ENCODE measurements around the gene RBM42. TPM values are rescaled to one million over a fixed set of nuclear protein-coding genes. Genes with fewer than 3 reads are reported as not detected.
"Not testable (repeated sequence)": the region's sequence is repeated elsewhere in the genome, so short reads cannot be mapped to it uniquely, and the experiment has no call there.

The RBM42 gene
- total RNA-seq = 100 to 1,000 TPM; 136 to 153 (median 139) TPM

GRCh38 chr19:35628565-35629331 lies at the start of gene RBM42:
RBM42 (plus strand) TSS chr19:35629036; CDS start chr19:35629154, 118 bp downstream.
- no peaks in the 10 kb centered on the region for H3K27me3 Mint-ChIP-seq (ENCODE audit: low read depth)
- peaks cover 15% of the 10 kb centered on the region for H3K4me1 Mint-ChIP-seq (ENCODE audit: low read depth)
- DNase-seq = peak; percentile 97
- H3K36me3 Mint-ChIP-seq (ENCODE audit: insufficient read depth) = peaks cover 17% of the 10 kb centered on the region
- H3K9me3 Mint-ChIP-seq = no peaks in the 10 kb centered on the region
- H3K4me3 Mint-ChIP-seq = peak within 1 kb of the TSS; percentile 100
- ATAC-seq = peak; percentile 100

DNA sequence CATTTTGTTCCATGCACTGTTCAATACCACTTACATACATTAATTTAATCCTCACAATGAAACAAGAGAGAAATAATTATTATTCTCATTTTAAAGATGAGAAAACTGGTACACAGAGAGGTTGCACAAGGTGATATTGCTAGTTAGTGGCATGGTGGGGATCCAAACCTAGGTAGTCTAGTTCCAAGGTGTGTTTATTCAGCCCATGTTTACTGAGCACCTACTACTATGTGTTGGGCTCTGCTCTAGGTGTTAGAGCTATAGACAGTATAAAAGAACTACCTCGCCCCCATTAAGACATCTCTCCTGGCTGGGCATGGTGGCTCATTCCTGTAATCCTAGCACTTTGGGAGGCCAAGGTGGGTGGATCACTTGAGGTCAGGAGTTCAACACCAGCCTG lies 46.1 kb upstream of the RBM42 start:
- DNase-seq (no peak), ATAC-seq (no peak)
- H3K4me3 Mint-ChIP-seq = no peak overlapping the region
- no peaks in the 10 kb centered on the region for H3K36me3 Mint-ChIP-seq (ENCODE audit: insufficient read depth)
- H3K9me3 Mint-ChIP-seq = no peaks in the 10 kb centered on the region
- H3K27me3 Mint-ChIP-seq (ENCODE audit: low read depth) = peaks cover 18% of the 10 kb centered on the region
- no peaks in the 10 kb centered on the region for H3K4me1 Mint-ChIP-seq (ENCODE audit: low read depth)

- DNase-seq (no peak), ATAC-seq (peak; percentile 57 to 67)
- Mint-ChIP-seq H3K4me1 (ENCODE audit: low read depth) (no peaks in the 10 kb centered on the region), H3K27me3 (ENCODE audit: low read depth) (peaks cover 13% of the 10 kb centered on the region), H3K9me3 (no peaks in the 10 kb centered on the region), H3K36me3 (ENCODE audit: insufficient read depth) (no peaks in the 10 kb centered on the region), H3K4me3 (no peak within 1 kb of the TSS)
Measured at GRCh38 chr19:35585848-35586247, 43.0 kb upstream of the RBM42 start, which contains the start of gene PMIS2. PMIS2 (plus strand) TSS chr19:35586173; CDS start chr19:35586260, 87 bp downstream.

DNA sequence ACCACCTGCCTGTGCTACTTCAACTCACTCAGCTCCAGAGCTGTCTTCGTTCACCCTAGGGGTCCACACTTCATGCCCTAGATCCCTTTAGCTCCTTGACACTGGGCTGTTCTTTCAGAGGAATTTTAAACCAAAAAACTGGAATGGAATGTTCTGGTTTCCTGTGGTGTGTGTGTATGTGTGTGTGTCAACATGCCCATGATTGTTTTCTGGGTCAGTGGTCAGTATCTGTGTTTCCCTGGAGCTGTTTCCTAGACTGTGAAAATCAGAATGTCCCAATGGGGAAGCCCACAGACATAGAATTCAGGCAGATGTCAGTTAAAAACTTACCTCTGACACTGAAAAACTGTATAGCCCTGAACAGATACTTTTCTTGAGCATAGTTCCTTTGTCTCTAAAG lies 41.5 kb upstream of the RBM42 start:
- Mint-ChIP-seq H3K4me3 (no peak overlapping the region), H3K9me3 (no peaks in the 10 kb centered on the region), H3K36me3 (ENCODE audit: insufficient read depth) (no peaks in the 10 kb centered on the region), H3K4me1 (ENCODE audit: low read depth) (no peaks in the 10 kb centered on the region), H3K27me3 (ENCODE audit: low read depth) (peaks cover 13% of the 10 kb centered on the region)
- ATAC-seq = no peak
- no peak for DNase-seq

DNA sequence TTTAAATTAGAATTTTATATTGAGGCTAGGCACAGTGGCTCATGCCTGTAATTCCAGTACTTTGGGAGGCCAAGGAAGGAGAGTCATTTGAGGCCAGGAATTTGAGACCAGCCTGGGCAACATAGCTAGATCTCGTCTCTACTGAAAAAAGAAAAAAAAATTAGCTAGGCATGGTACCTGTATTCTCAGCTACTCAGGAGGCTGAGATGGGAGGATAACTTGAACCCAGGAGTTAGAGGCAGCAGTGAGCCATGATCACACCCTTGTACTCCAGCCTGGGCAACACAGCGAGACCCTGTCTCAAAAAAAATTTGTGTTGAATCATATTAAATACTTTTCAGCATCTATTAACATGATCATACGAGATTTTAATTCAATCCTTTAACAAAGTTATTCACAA lies 38.0 kb upstream of the RBM42 start:
- H3K9me3 Mint-ChIP-seq = no peaks in the 10 kb centered on the region
- ATAC-seq (no peak), DNase-seq (no peak)
- H3K36me3 Mint-ChIP-seq (ENCODE audit: insufficient read depth) = no peaks in the 10 kb centered on the region
- no peak overlapping the region for H3K4me3 Mint-ChIP-seq
- H3K27me3 Mint-ChIP-seq (ENCODE audit: low read depth) = peaks cover 7% of the 10 kb centered on the region
- no peaks in the 10 kb centered on the region for H3K4me1 Mint-ChIP-seq (ENCODE audit: low read depth)

GRCh38 chr19:35592226-35592625 lies 36.6 kb upstream of the RBM42 start:
- no peak overlapping the region for H3K4me3 Mint-ChIP-seq
- no peaks in the 10 kb centered on the region for H3K9me3 Mint-ChIP-seq
- peaks cover 2% of the 10 kb centered on the region for H3K27me3 Mint-ChIP-seq (ENCODE audit: low read depth)
- DNase-seq (no peak), ATAC-seq (no peak)
- H3K4me1 Mint-ChIP-seq (ENCODE audit: low read depth) = peaks cover 3% of the 10 kb centered on the region
- no peaks in the 10 kb centered on the region for H3K36me3 Mint-ChIP-seq (ENCODE audit: insufficient read depth)

GRCh38 chr19:35595026-35595425 lies 33.8 kb upstream of the RBM42 start:
- H3K4me1 Mint-ChIP-seq (ENCODE audit: low read depth); H3K27me3 Mint-ChIP-seq (ENCODE audit: low read depth); ATAC-seq: not testable (repeated sequence)

DNA sequence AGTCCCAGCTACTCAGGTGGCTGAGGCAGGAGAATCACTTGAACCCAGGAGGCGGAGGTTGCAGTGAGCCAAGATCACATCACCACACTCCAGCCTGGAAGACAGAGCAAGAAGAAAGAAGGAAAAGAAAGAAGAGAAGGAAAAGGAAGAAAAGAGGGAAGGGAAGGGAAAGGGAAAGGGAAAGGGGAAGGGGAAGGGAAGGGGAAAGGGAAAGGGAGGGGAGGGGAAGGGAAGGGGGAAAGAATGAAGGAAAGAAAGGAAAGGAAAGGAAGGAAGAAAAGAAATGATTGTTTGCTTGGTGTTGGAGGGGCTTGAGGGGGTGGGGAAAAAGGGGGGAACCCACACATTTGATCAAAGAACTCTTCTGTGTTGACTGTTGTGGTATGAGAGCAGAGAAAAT lies 32.9 kb upstream of the RBM42 start:
- H3K4me1 Mint-ChIP-seq (ENCODE audit: low read depth) = peaks cover 3% of the 10 kb centered on the region
- H3K27me3 Mint-ChIP-seq (ENCODE audit: low read depth) = peaks cover 2% of the 10 kb centered on the region
- no peak overlapping the region for H3K4me3 Mint-ChIP-seq
- no peaks in the 10 kb centered on the region for H3K36me3 Mint-ChIP-seq (ENCODE audit: insufficient read depth)
- DNase-seq (no peak), ATAC-seq (no peak)
- no peaks in the 10 kb centered on the region for H3K9me3 Mint-ChIP-seq

More at GRCh38 chr19:35595026-35595425, 33.8 kb upstream of the RBM42 start:
- not testable (repeated sequence) for DNase-seq; H3K36me3 Mint-ChIP-seq (ENCODE audit: insufficient read depth); H3K9me3 Mint-ChIP-seq; H3K4me3 Mint-ChIP-seq

DNA sequence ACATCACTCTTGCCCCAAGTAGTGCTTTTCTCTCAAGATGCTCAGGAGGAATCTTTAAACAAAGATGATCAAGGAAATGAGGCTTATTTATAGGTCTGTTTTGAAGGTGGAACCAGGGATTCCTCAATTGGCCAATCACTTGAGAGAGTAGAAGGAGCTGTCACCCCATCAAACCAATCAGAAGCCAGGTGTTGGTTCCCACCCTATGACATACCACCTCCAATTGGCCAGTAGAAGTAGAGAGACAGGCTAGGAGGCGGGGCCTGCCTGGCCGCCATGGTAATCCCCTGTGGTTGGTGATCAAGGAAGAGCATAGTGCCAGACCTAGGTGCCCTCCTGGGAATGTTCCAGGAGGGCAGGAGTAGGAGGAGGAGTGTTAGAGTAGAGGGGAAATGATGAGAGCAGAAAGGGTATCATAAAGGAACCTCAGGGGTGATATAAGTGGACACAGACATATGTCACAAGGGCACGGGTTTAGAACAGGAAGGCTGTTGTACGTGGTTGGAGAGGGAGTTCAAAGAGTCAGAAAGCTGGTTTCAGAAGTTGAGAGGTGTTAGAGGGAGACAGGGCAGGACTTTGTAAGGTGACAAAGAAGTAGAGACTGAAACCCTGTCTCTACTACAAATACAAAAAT lies 32.4 kb upstream of the RBM42 start:
- Mint-ChIP-seq H3K4me1 (ENCODE audit: low read depth) (peaks cover 3% of the 10 kb centered on the region), H3K27me3 (ENCODE audit: low read depth) (peaks cover 2% of the 10 kb centered on the region), H3K4me3 (no peak overlapping the region), H3K9me3 (no peaks in the 10 kb centered on the region), H3K36me3 (ENCODE audit: insufficient read depth) (no peaks in the 10 kb centered on the region)
- DNase-seq (no peak), ATAC-seq (peak; percentile 56 to 72)

DNA sequence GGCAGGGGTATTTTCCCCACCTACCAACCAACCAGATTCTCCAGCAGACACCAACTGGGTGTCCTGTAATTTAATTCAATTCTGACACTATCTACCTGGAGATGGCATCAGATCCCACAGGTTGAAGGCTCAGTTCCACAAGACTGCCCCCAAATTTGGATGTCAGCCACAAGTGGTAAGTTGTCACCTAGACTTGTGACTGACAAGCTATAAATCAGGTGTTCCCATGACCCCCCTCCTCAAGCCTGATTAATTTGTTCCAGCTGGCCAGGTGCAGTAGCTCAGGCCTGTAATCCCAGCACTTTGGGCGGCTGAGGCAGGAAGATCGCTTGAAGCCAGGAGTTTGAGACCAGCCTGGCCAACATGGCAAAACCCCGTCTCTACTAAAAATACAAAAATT lies 26.9 kb upstream of the RBM42 start:
- DNase-seq (no peak), ATAC-seq (no peak)
- Mint-ChIP-seq H3K36me3 (ENCODE audit: insufficient read depth) (no peaks in the 10 kb centered on the region), H3K27me3 (ENCODE audit: low read depth) (no peaks in the 10 kb centered on the region), H3K4me3 (no peak overlapping the region), H3K4me1 (ENCODE audit: low read depth) (no peaks in the 10 kb centered on the region), H3K9me3 (peaks cover under 1% of the 10 kb centered on the region)

DNA sequence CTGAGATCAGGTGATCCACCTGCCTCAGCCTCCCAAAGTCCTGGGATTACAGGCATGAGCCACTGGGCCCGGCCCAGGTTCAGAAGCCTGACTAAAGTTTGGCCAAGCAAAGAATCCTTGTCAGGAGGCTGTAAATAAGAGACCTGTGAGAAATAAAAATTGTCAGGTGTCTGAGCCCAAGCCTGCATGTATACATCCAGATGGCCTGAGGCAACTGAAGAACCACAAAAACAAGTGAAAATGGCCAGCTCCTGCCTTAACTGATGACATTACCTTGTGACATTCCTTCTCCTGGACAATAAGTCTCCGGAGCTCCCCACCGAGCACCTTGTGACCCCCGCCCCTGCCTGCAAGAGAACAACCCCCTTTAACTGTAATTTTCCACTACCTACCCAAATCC lies 24.4 kb upstream of the RBM42 start:
- not testable (repeated sequence) for ATAC-seq; DNase-seq; H3K36me3 Mint-ChIP-seq (ENCODE audit: insufficient read depth); H3K4me3 Mint-ChIP-seq; H3K27me3 Mint-ChIP-seq (ENCODE audit: low read depth); H3K4me1 Mint-ChIP-seq (ENCODE audit: low read depth)
- H3K9me3 Mint-ChIP-seq = peaks cover 13% of the 10 kb centered on the region

DNA sequence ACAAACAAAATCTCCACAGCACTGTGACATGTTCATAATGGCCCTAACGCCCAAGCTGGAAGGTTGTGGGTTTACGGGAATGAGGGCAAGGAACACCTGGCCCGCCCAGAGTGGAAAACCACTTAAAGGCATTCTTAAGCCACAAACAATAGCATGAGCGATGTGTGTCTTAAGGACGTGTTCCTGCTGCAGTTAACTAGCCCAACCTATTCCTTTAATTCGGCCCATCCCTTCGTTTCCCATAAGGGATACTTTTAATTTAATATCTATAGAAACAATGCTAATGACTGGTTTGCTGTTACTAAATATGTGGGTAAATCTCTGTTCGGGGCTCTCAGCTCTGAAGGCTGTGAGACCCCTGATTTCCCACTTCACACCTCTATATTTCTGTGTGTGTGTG lies 21.7 kb upstream of the RBM42 start:
- not testable (repeated sequence) for H3K27me3 Mint-ChIP-seq (ENCODE audit: low read depth); ATAC-seq; H3K4me3 Mint-ChIP-seq; H3K36me3 Mint-ChIP-seq (ENCODE audit: insufficient read depth); DNase-seq
- peaks cover 13% of the 10 kb centered on the region for H3K9me3 Mint-ChIP-seq
- peaks cover 25% of the 10 kb centered on the region for H3K4me1 Mint-ChIP-seq (ENCODE audit: low read depth)

DNA sequence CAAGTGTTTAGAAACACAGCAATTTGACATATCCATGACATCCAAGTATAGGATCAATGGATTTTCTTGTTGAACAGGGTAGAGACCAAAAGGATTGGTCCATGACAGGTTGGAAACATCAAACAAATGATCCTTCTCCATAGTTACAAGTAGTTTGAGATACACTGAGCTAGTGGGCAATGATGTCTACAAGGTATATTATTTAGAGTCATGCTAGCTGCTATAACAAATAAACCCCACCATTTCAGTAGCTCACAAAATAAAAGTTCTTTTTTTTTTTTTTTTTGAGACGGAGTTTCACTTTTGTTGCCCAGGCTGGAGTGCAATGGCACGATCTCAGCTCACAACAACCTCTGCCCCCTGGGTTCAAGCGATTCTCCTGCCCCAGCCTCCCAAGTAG lies 21.2 kb upstream of the RBM42 start:
- ATAC-seq (no peak), DNase-seq (no peak)
- H3K4me3 Mint-ChIP-seq = no peak overlapping the region
- no peaks in the 10 kb centered on the region for H3K27me3 Mint-ChIP-seq (ENCODE audit: low read depth)
- H3K4me1 Mint-ChIP-seq (ENCODE audit: low read depth) = peaks cover 25% of the 10 kb centered on the region
- peaks cover 13% of the 10 kb centered on the region for H3K9me3 Mint-ChIP-seq
- no peaks in the 10 kb centered on the region for H3K36me3 Mint-ChIP-seq (ENCODE audit: insufficient read depth)

DNA sequence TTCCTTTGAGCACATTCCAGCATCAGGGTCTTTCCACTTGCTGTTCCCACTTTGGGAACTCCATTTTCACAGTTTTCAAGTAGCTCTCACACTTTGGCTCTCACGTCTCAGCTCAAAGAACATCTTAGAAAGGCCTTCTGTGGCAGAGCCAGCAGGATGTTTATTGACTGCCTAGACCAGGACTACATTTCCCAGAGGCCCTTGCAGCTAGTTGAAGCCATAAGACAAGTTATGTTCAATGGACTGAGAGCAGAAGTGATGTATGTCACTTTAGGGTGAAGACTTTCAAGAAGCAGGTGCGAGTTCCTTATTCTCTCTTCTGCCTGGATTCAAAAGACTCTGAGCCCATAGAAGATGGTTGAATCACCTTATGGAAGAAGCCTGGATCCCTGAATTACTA lies 20.6 kb upstream of the RBM42 start:
- Mint-ChIP-seq H3K9me3 (peaks cover 13% of the 10 kb centered on the region), H3K4me3 (no peak overlapping the region), H3K36me3 (ENCODE audit: insufficient read depth) (no peaks in the 10 kb centered on the region), H3K4me1 (ENCODE audit: low read depth) (peaks cover 25% of the 10 kb centered on the region), H3K27me3 (ENCODE audit: low read depth) (no peaks in the 10 kb centered on the region)
- ATAC-seq (no peak), DNase-seq (no peak)

GRCh38 chr19:35609851-35610353 lies 18.9 kb upstream of the RBM42 start:
- Mint-ChIP-seq H3K36me3 (ENCODE audit: insufficient read depth) (no peaks in the 10 kb centered on the region), H3K27me3 (ENCODE audit: low read depth) (no peaks in the 10 kb centered on the region), H3K4me3 (no peak overlapping the region), H3K9me3 (peaks cover 13% of the 10 kb centered on the region), H3K4me1 (ENCODE audit: low read depth) (peaks cover 25% of the 10 kb centered on the region)
- no peak for ATAC-seq
- no peak for DNase-seq

All from activated T-cell treated with anti-CD3 and anti-CD28 coated beads, Interleukin-2, amount 50 U/mL, for 4 hours (primary cell).